ENCODE data around the gene ABCB8.

DNA sequence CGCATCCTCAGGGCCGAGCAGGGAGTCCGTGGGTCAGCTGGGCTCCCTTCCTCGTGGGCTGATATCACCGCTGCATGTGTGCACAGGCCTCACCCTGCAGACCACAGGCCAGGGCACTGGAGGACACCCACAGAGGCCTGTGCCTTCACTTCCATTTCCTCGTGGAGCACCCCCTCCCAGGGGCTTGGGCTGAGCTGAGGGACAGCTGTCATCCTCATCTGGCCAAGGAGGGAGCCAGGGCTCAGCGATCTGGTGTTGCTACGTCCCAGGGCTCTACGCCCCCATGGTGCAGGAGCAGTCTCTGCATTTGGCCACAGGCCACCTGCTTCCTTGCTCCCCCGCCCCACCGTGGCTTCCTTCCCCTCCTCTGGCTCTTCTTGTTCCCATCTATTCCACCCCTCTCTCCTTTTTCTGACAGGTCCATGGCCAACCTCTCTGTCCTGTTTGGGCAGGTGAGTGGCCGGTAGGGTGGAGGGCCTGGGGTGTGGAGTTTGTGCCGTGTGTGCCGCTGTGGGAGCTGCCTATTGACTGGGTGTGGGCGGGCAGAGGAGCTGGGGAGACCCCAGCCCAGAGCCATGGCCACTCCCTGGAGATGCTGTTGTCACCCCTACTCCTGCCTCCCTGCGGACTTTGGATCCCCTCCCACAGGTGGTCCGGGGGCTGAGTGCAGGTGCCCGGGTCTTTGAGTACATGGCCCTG is 11.7 kb downstream of the ABCB8 start:
- TF ChIP-seq POLR2A (IDR thresholded peaks at IDR 0.05): no peak
- TF ChIP-seq, protein P1, sequence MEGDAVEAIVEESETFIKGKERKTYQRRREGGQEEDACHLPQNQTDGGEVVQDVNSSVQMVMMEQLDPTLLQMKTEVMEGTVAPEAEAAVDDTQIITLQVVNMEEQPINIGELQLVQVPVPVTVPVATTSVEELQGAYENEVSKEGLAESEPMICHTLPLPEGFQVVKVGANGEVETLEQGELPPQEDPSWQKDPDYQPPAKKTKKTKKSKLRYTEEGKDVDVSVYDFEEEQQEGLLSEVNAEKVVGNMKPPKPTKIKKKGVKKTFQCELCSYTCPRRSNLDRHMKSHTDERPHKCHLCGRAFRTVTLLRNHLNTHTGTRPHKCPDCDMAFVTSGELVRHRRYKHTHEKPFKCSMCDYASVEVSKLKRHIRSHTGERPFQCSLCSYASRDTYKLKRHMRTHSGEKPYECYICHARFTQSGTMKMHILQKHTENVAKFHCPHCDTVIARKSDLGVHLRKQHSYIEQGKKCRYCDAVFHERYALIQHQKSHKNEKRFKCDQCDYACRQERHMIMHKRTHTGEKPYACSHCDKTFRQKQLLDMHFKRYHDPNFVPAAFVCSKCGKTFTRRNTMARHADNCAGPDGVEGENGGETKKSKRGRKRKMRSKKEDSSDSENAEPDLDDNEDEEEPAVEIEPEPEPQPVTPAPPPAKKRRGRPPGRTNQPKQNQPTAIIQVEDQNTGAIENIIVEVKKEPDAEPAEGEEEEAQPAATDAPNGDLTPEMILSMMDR (IDR thresholded peaks at IDR 0.05): no peak
- no peak for TF ChIP-seq POLR2AphosphoS5 (IDR thresholded peaks at IDR 0.05)
